ENCODE measurements around the gene FOXP4.
A peak's percentile ranks its signal among the peaks of the same experiment; 100 is the strongest.
"Not testable (repeated sequence)": the region's sequence is repeated elsewhere in the genome, so short reads cannot be mapped to it uniquely, and the experiment has no call there.

FOXP4 gene

DNA sequence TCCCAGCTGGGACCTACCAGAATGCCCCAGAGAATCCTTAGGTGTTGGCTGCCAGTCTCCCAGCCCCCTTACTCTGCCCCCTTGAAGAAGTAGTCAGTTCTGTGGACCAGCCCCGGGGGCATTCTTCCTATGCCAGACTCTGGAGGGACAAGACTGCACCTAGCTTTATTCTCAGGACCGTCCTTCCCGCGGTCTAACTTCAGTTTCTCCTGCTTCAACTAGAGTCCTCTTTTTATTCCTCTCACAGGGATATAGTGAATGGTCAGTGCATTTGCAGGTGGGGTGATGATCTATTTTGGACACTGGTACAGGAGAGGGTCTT is 56.2 kb downstream of the FOXP4 start:
- no peak for DNase-seq

DNA sequence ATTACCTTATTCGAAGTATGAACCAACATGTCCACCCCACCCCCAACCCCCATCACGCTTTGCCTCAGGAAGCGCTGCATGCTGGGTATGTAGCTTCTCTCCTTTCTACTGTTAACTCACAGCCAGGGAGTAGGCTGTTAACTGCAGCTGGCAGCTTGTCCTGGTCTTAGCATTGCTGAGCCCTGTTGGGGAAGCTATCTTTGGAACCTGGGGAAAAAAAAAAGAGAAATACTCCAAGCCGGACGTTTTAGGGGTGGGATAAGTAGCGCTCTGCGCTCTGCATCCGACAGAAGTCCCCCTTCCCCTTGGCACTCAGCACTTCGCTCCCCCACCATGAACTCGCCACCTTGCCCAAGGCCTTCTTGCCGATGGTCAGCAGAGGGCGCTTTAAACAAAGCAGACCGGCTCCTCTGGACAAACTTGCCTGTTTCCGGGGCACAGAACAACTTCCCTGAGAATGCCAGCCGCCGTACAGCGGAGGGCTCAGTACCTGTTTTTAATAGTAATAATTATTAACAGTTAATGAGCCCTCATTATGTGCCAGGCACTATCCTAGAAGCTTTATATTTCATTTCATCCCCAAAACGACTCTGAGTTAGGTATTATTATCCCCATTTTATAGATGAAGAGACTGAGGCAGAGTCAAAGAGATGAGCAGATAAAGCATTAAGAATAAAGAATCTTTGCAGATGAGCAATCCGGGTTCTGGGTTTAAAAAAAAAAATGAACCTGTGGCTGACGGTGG is 56.9 kb downstream of the FOXP4 start:
- DNase-seq = peak; percentile 87

DNA sequence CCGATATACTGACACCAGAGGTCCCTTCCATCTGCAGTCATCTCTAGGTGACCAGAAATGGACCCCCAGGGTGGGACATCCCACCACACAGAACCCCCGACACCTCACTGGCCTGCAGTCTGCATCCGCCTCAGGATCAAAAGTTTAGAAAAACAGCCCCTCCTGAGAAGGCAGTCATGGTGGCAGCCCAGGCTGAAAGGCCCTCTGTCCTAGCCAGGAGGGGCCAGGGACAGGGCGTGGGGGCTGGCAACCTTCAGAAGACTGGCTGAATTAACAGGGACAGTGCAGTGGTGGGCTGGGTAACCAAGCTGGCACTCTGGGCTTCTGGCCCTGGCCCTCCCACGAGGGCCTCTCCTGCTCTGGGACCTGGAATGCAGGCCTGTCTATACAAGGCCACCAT is 57.8 kb downstream of the FOXP4 start:
- DNase-seq = no peak

DNA sequence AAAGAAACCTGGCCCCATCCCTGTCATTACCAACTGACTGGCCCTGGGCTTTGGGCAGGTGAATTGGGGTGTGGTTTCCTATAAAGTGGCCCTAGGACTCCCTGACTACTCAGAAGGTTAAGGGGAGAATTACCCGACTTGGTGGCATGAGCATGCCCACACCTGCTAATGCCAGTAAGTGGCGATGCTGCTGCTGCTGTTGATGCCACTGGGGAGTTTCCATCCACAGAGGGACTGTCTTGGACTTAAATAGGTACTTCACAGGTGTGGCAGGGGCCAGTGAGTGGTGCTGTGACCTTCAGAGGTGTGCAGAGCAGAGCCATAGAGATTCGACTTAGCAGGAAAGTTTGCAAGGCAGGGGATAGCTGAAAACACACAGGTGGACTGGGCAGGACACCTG is 59.5 kb downstream of the FOXP4 start:
- DNase-seq = no peak

DNA sequence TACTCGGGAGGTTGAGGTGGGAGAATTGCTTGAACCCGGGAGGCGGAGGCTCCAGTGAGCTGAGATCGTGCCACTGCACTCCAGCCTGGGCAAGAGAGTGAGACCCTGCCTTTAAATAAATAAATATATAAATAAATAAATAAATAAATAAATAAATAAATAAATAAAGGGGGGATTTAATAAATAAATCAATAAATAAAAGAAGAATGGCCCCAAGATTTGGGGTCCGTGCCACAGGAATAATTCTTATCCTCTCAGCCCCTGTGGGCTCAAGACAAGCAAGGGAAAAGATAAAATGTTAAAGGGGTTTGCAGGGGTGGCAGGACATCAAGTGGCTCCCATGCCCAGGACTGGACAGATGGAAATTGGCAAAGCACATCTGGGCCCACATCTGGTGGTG is 60.9 kb downstream of the FOXP4 start:
- no peak for DNase-seq

DNA sequence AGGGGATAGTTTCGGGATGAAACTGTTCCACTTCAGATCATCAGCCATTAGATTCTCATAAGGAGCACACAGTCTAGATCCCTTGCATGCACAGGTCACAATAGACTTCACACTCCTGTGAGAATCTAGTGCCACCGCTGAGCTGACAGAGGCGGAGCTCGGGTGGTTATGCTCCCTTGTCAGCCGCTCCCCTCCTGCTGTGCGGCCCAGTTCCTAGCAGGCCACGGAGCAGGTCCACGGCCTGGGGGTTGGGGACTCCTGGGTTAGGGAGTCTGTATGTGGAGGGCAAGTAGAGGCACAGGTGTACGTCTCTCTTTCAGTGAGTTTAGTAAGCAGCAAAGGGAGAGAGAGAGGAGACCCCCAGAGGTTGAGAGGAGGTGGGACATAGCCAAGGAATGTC is 61.6 kb downstream of the FOXP4 start:
- DNase-seq = no peak

DNA sequence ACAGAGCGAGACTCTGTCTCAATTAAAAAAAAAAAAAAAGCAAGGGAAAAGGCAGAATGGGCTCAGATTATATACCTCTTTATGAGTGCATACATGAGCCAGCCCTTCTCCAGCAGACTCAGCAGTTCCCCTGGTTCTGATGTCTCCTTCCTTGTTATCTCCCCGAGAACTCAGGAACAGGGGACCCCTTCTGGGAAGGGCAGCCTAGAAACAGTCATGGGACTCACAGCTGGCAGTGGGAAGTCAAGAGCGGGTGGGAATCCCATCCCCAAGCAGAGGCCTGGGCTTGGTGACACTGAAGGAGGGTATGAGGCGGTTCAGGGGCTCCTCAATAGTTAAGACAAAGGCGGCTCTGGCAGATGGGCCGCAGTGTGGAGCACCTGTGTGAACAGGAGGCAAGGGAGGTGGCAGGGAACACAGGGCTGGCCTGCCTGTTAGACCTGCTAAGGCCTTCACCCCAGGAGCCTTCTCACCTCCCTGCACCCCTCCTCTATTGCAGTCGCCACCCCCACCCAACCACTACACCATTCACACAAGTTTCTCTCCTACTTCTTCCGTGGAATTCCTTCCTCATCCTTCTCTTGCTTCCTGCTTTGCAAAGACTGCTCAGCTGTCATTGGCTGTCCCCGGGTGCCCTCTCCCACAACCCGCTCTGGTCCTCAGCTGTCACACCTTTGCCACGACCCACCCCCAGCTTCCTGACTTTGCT is 62.4 kb downstream of the FOXP4 start:
- DNase-seq = peak; percentile 84

DNA sequence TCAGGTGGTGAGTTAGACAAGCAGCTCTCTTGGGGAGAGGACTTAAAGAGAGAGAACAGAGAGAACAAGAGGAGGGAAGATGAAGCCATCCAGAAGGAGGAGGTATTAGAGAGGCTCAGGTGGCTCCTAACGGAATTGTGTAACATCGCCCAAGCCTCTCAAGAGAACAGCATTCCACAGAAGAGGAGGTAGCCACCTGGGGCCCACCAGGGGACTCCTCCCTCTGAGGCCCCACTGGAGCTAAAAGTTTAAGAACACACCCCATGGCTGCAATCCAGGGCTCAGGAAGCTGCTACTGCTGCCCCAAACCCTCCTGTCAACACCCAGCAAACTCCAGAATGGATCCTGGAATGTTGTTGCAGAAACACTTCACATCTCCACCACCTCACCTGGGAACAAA is 68.5 kb downstream of the FOXP4 start:
- peak; percentile 19 for DNase-seq

DNA sequence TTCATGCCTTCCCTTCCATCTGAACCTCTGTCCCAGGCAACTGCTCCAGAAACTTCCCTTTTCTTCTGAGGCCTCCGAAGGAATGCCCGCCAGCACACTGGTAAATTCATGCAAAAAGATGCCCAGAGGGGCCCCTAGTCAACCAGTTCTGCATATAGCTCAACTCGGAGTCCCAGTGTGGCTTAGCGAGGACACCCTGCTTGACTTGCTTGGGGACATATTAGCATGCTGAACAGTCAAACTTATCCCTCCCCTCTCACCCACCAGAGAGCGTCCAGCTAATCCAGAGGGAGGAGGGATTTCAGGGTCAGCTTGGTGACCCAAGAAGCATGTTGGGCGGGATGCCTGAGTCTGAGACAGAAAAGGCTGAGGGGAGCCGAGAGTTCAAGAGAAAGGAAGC is 69.1 kb downstream of the FOXP4 start:
- DNase-seq = no peak

DNA sequence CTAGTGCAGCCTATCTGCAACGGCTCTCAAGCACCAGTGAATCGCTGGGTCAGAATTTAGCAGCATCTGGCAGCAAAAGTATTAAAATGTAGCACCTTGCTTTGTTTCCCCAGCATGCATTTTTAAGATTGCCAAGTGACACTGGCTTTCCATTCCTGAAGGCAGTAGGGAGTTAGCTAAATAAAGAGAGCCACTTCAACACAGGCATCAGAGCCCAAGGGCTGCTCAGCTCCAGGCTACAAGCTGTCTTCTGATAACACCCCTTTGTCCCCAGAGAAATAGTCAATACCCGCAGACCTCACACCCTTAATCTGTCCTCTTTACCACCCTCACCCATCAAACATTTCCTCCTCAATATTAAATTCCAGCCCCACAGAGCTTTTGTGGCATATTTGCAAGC is 72.4 kb downstream of the FOXP4 start:
- DNase-seq = no peak

DNA sequence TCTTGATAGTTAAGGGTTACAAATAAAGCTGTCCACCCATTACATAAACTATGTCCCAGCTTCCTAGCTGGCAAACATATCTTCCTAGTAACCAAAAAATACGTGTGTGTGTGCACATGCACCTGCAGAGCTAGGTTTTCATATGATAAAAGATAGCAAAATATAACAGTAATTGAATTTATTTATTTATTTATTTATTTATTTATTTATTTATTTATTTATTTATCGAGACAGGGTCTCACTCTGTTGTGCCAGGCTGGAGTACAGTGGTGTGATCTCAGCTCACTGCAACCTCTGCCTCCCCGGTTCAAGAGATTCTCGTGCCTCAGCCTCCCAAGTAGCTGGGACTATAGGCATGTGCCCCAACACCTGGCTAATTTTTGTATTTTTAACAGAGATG is 73.0 kb downstream of the FOXP4 start:
- DNase-seq = not testable (repeated sequence)

DNA sequence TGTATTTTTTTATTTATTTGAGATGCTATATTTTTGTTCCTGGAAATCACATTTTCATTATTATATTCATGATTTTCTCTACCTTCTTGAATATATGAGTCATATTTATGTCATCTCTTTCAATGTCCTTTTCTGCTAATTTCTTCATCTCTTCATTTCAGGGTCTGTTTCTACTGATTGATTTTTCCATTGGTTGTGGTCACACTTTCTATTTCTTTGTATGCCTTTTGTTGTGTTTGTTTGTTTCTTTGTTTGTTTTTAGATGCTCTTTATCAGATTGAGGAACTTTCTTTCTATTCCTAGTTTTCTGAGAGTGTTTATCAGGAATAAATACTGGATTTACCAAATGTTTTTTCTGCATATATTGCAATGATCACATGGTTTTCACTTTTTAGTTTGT is 75.2 kb downstream of the FOXP4 start:
- DNase-seq = no peak

DNA sequence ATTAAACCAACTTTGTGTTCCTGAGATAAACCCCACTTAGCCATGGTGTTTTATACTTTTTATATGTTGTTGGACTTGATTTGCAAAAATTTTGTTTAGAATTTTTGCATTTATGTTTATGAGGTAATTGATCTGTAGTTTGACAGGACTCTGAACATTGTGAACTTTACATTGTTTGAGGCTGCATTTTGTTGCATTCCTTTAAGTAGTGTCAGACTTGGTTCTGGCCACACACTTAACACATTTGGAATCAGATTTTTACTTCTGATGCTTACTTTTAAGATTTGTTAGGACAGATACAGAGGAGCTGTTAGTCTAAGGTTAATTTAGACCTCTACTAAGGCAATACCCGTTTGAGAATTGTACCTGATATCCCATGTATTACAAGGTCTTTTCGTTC is 75.6 kb downstream of the FOXP4 start:
- no peak for DNase-seq

DNA sequence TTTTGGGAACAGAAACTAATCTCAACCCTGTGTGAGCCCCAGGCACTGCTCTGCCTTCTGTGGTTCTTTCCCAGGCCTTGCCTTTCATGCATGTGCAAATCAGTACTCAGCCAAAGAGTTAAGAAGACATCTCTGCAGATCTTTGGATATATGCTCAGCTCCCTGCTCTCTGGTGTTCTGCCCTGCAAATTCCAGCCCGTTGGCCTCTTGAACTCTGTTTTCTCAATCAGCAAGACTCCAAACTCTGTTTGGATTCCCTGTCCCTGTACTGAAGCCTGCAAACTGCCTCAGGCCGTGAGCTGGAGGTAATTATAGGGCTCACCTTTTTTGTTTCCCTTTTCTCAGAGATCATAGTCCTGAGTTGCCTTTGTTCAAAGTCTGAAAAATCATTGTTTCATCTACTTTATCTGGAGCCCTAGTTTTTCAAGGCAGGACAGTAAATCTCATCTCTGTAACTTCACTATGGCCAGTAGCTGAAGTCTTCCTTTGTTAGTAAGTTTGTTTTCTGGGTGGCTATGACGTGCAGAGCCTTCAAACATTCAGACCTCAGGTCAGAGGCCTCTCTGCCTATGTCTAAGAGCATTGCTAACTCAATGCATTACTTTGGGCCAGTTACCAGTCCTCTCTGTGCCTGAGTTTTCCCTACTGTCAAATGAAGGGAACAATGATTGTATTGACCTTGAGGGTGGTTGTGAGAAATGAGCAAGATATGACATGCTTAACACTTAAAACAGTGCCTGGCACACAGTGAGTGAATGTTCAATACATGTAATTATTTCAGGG is 76.2 kb downstream of the FOXP4 start:
- DNase-seq = no peak

DNA sequence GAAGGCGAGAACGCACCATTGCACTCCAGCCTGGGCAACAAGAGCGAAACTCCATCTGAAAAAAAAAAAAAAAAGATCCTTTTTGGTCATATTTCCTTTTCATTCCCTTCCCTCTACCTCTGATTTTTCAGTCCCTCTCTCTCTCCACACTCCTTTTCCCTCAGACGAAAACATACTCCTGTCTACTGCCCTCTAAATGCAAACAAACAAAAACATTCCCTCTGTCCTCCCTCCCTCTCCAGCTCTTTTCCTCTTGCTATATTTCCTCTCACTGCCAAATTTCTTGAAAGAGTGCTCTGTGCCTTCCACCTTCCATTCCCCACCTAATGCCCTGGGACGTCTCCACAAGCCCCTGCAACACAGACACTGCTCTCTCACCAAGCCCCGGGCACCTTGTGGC is 77.1 kb downstream of the FOXP4 start:
- no peak for DNase-seq

DNA sequence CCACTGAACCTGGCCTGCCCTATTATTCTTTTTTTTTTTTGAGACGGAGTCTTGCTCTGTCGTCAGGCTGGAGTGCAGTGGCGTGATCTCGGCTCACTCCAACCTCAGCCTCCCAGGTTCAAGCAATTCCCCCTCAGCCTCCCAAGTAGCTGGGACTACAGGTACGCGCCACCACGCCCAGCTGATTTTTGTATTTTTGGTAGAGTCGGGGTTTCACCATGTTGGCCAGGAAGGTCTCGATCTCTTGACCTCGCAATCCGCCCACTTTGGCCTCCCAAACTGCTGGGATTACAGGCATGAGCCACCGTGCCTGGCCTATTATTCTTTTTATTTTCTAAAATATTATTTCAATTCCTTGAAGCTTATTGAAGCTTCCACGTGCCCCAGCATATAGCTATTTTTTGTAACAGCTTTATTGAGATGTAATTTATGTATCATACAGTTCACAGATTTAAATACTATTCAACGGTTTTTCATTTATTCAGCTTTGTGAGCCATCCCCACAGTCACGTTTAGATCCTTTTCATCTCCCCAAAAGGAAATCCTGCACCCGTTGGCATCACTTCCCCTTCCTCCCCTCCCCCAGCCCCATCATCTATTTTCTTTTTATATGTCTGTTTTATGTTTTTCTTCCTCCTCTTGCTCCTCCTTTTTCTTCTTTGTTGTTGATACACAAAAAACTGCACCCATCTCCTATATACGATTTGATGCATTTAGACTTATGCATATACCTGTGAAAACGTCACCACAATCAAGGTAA is 78.6 kb downstream of the FOXP4 start:
- DNase-seq = no peak

DNA sequence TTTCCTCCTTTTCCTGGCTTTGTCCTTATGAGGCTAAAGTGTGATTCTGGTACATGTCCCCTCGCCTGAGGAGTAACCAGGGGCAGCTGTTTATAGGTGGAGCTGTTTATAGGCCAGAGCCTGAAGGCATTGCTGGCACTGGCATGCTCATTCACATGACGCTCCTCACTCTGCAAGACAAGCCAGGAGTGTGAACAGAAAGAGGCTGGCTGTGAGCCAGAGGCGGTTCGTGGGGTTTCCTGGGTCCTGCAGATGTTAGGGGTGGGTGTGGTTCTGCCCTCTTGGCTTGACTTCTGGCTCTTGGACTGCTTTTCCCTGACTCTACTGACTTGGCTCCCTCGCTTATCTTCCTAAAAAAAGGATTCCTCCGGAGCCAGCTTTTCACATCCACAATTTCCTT is 79.3 kb downstream of the FOXP4 start:
- DNase-seq = peak; percentile 45

DNA sequence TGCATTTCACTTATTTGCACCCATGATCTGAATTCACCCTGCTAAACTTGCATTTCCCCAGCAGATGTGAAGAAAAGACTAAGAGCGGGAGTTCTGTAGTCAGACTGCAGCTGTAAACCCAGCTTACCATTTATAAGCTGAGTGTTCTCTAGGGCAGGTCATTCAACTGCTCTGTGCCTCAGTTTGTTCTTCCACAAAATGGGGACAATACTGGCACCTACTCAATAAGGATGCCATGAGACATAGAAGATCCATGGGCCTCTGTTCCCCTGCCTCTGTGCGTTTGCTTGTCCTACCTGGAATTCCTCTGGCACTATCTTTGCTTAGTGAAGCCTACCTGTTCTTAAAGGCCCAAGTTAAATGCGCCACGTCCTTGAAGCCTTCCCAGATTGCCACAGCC is 79.8 kb downstream of the FOXP4 start:
- DNase-seq = no peak

DNA sequence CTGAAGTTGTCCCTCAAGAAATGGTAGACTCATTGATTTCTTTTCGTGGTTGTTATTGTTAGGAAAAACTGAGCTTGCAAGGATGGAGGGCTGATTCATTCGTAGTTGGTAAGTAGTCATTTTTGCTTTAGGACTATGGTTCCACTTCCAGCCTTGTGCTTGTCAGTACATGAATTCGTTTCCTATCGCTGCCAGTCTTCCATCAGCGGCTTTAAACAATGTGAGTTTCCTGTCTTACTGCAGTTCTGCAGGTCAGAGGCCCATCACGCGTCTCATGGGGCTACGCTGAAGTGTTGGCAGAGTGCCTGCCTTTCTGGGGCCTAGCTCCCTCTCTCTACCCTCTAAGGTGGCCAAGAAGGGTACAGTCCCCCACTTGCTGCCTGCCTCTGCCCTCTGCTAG is 80.7 kb downstream of the FOXP4 start:
- peak; percentile 31 for DNase-seq

DNA sequence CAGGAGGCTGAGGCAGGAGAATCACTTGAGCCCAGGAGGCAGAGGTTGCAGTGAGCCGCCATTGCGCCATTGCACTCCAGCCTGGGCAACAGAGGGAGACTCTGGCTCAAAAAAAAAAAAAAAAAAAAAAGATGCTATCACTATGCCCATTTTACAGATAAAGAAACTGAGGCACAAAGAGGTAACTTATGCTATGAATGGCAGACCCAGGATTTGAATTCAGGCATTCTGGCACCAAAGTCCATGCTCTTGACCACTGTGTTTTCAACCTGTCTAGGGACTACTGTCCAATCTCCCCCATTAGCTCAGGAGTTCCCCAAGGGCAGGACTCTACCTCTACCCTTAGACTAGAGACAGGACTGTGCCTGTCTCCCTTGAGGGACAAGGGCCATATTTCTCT is 82.9 kb downstream of the FOXP4 start:
- no peak for DNase-seq

DNA sequence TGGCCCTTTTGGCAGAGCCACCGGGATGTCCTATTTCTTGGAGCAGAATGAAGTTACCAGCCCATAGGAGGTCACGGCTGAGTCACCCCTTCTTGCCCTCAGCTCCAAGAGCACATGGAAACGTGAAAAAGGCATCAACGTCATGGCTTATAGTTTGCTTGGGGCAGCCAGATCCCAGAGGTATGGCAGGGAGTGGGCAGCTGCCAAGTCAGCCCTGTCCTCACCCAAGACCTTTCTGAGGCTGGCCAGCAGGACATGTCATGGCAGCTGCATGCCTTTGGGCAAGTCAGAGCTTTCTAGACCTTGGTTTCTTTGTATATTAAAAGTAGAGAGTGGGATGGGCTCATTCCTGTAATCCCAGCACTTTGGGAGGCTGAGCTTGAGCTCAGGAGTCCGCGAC is 83.9 kb downstream of the FOXP4 start:
- DNase-seq = no peak

DNA sequence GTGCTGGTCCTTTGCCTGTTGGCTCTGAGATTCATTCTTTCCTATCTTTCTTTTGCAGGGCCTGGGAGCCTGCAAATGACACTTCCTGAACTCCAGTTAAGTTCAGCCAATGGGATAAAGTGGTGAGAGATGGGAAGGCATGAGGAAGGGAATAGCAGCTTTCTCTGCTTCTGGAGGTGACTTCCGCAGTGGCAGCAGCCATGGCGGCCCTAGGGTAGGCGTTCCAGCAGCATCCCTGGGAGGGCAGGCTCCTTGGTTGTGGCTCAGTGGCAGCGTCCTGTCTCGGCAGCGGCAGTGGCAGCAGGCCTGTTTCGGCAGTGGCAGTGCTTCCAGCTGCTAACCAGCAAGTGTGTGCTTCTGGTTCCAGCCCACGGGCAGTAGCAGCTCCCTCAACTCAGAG is 84.8 kb downstream of the FOXP4 start:
- no peak for DNase-seq

DNA sequence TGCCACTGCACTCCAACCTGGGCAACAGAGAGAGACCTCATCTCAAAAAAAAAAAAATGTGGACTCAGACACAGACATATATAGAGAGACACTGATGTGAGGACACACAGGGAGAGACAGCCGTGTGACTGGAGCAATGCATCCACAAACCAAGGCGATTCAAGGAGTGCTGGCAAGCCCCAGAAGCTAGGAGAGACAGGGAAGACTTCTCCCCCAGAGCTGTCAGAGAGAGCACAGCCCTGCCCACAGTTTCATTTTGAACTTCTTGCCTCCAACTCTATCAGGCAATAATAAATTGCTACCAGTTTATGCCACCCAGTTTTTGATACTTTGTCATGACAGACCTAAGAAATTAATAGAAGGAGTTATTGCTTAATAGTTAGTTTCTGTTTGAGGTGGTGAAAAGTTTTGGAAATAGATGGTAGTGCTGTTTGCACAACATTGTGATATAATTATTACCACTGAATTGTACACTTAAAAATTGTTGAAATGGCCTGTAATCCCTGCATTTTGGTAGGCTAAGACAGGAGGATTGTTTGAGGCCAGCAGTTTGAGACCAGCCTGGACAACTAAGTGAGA is 87.0 kb downstream of the FOXP4 start:
- no peak for DNase-seq

All from NCI-H2171 treated with DMSO at 0.1 percent for 48 hours (cell line).